Fibroblast of pulmonary artery (primary cell): ENCODE results near the gene CACNG4.

ENCODE experiments used
- DNase-seq: peaks from one replicate; pipeline ENCODE4 v3.0.0-alpha.2; 2010; ENCODE audit warnings: low read depth
- H3K4me3 ChIP-seq: replicated peaks from 2 replicates; pipeline ENCODE4 v1.5.1; 2011; ENCODE audit warnings: low read depth, mild to moderate bottlenecking, control low read depth, low read length, moderate library complexity
- CTCF ChIP-seq: IDR thresholded peaks from 2 replicates; pipeline ENCODE4 v1.5.1; 2011; ENCODE audit warnings: mild to moderate bottlenecking, control low read depth, low read length, inconsistent platforms; ENCODE audit errors: missing control alignments

The CACNG4 gene

GRCh38 chr17:67071595-67071994 is 107.1 kb downstream of the CACNG4 start:
- no peak for TF ChIP-seq CTCF
- H3K4me3 ChIP-seq = no peak overlapping the region
- DNase-seq = no peak

- no peak overlapping the region for H3K4me3 ChIP-seq
- no peak for DNase-seq
- TF ChIP-seq CTCF = no peak
Observed at GRCh38 chr17:67072885-67073284, 108.4 kb downstream of the CACNG4 start.

GRCh38 chr17:67074781-67075180 is 110.3 kb downstream of the CACNG4 start:
- TF ChIP-seq CTCF = no peak
- no peak overlapping the region for H3K4me3 ChIP-seq
- DNase-seq = no peak

- no peak for TF ChIP-seq CTCF
- H3K4me3 ChIP-seq = no peak overlapping the region
- DNase-seq = no peak
Observed at GRCh38 chr17:67076290-67076689, 111.8 kb downstream of the CACNG4 start.

GRCh38 chr17:67078292-67078691 is 113.8 kb downstream of the CACNG4 start:
- H3K4me3 ChIP-seq = no peak overlapping the region
- TF ChIP-seq CTCF = no peak
- no peak for DNase-seq

- H3K4me3 ChIP-seq = no peak overlapping the region
- TF ChIP-seq CTCF = no peak
- no peak for DNase-seq
Observed at GRCh38 chr17:67079491-67079890, 115.0 kb downstream of the CACNG4 start.

- no peak overlapping the region for H3K4me3 ChIP-seq
- TF ChIP-seq CTCF = no peak
- no peak for DNase-seq
Observed at GRCh38 chr17:67080804-67081203, 116.3 kb downstream of the CACNG4 start.
